Measurements from ENCODE around the gene CNTNAP2.
"Not testable (repeated sequence)": the region's sequence is repeated elsewhere in the genome, so short reads cannot be mapped to it uniquely, and the experiment has no call there.

CNTNAP2 gene

DNA sequence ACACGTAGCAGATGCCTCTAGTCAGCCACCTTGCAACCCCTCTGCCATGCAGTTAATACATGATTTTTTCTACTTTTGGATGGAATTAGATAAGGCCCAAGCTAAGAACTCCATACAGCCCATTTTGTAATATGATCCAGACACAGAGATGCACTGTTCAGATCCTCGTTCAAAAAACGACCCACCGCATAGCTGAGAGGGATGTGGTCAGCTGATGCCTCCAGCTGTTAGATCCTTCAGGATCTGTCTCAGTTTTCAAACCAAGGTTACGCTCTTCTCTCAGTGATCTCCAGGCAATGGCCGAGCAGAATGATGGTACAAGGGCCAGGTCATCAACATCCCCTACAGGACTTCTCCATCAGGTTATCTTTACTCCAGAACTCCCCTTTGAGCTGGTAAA is 1592.3 kb downstream of the CNTNAP2 start:
- no peak for DNase-seq

DNA sequence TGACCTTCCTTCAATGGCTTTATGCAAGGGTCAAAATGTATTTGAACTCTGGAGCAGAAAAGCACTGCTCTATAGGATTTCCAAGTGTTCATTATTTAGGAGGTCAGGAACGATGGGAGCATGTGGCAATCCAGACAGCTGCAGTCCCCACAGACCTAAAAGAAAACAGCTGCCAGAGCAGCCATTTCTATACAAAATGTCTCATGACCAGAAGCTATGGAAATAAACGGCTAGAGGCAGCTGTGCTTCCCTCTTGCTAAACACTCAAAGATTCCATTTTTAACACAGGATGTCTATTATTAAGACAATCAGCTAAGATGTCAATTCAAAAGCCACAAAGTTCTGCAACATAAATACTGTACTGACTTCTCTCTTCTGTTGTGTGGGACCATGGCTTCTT is 1594.8 kb downstream of the CNTNAP2 start:
- DNase-seq = no peak

DNA sequence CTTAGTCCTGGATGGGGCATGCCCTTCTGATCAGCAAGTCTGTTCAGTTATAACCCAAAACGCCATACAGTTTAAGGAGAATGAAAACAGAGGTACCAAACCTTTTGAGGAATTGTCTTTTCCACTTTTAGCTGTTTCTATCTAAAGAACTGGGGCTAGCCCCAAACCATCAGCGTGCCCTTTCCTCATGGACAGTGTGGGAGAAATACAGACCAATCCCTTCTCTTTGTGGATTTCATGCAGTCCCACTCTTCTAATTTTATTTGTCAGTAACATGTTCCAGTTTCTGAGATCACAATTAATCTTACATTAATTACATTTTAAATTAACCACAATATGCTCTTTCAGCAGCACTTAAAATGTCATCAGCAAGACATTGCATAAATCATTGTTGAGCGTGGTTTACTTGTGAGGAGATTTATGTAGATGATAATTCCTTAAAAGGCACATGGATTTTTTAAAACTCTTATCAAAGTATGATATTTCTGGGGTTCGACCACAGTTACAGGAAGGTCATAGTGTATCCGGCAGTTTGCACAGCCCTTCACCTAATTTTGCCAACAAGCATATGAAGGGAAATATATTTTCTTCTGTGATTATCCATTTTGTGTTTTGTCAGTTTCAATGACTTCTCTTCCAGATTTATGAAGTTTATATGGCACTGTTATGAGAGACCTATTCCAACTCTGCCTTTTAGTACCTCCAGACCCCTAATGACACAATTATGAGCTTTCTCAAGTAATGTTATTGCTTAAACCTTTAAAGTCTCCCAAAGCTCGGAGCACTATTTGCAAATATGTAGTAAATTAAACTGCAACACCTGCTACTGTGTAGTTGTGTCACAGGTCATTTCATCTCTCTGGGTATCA is 1605.6 kb downstream of the CNTNAP2 start:
- DNase-seq = no peak

DNA sequence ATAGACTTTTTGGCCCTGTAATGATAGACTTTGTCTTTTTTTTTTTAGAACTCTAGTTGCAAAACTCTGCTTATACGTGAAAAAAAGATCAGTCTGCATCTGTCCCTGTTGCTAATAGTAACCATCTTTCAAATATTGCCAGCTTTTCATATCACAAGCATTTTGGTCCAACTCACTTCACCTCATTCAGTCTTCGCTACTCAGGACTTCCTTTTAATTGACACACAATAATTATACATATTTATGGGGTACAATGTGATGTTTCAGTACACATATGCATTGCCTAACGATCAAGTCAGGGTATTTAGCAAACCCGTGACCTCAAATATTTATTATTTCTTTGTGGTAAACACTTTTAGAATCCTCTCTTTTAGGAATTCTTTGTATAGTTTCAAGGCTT is 1606.9 kb downstream of the CNTNAP2 start:
- DNase-seq = no peak

DNA sequence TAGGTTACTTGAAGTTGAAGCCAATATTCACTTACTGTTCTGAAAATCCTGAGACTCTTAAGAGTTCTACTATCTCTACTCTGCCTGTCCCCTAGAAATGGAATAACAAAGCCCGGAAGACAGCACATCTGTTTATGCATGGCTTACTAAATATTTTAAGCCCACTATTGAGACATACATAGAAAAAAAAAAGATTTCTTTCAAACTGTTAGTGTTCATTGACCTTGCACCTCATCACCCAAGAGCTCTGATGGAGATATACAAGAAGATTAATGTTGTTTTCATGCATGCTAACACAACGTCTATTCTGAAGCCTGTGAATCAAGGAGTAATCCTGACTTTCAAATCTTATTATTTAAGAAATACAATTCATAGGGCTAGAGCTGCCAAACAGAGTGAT is 1614.7 kb downstream of the CNTNAP2 start:
- DNase-seq = no peak

DNA sequence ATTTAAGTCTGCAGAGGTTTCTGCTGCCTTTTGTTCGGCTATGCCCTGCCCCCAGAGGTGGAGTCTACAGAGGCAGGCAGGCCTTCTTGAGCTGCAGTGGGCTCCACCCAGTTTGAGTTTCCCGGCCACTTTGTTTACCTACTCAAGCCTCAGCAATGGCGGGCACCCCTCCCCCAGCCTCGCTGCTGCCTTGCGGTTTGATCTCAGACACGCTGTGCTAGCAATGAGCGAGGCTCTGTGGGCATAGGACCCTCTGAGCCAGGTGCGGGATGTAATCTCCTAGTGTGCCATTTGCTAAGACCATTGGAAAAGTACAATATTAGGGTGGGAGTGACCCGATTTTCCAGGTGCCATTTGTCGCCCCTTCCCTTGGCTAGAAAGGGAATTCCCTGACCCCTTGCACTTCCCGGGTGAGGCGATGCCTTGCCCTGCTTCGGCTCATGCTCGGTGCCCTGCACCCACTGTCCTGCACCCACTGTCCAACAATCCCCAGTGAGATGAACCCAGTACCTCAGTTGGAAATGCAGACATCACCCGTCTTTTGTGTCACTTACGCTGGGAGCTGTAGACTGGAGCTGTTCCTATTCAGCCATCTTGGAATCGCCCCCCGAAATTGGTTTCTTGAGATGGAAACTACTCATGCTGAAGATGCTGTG is 1621.1 kb downstream of the CNTNAP2 start:
- not testable (repeated sequence) for DNase-seq

DNA sequence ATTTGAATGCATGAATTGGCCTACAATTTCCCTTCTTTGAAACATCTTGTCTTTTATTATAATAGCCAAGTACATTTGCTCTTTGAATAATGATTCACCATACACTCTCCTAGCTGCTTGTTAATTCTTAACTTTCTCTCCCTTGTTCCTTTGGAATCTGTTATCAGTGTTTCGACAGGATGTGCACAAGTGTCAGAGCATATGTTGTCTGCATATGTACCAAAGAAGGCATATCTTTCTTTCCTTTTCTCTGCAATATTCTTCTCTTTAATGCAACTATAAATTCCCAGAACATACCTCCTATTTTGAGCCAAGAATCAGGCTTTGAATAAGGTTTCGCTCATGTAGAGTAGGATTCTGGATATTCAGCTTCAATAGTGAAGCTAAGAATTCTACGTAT is 1625.7 kb downstream of the CNTNAP2 start:
- DNase-seq = no peak

DNA sequence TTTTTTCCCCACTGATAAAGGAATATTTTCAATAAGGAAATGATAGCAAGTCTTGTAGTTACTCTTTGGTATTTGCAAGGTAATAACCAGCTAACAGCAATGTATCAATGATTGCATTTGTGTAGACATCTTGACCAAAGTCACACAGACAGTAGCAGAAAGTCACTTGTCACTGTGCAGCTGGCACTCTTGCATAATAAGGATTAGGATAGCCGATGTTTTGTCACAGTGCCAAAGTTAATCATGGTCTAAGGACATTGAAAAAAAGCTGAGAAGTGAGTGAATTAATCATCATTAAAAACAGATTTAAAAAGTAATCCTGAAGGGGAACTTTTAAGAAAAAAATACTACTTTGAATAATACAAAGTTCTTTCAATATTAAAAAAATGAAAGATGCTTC is 1639.7 kb downstream of the CNTNAP2 start:
- DNase-seq = no peak

DNA sequence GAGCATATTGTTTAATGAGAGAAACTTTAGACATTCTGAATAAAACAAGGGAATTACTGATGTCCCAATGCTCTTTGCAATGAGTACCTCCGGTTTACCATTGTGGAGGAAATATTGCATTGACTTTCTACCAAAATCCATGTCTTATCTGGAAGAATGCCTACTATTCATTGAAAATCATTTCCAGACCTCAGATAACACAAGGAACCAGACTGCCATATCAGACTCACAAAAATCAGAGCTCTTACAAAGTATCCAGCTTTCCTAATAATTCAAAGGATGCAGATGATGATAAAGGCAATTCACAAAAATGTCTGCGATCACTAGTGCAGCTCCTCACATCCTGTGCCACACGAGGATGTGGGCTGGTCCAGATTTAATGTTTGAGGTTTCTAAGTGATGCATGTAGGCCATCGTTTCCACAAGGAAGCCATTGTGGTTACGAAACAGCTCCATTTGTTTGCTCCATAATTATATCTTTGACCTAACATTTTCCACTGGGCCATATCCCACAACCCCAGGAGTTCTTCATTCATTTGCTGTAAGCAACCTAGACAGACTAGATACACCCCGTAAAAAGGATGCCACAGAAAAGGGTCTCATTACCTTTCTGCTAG is 1642.8 kb downstream of the CNTNAP2 start:
- DNase-seq = no peak

DNA sequence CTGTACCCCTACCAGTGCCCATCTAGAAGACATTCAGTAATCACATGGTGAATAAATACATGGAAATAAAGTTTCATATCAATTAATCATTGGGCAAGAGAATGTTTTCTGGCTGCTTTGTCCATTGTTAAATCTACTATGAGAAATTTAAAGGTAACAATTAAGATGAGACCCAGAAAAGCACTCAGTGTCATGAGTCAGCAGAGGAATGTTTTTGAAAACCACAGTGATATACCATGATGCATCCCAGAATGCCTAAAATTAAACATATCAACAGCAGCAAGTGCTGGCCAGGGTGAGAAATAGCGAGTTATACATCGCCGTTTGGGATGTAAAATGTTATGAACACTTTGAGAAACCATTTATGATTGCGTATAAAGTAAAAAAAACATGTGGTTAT is 1648.7 kb downstream of the CNTNAP2 start:
- DNase-seq = no peak

DNA sequence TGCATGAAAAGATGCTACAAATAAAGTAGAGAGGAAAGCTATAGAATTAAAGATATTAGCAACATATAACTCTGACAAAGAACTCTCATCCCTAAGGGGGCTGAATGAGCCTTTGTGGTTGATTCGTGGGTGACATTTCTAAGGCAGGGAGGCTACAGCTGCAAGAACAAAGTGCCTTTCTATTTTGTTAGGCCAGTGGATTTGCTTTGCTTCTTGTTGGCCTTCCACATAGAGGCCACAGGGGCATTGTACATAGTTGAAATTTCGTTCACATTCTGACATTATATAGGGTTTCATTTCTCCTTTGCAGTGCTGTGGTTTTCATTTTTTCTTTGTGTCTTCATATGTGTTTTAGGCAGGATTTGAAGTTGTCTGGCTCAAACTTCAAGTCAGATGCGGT is 1654.7 kb downstream of the CNTNAP2 start:
- no peak for DNase-seq

DNA sequence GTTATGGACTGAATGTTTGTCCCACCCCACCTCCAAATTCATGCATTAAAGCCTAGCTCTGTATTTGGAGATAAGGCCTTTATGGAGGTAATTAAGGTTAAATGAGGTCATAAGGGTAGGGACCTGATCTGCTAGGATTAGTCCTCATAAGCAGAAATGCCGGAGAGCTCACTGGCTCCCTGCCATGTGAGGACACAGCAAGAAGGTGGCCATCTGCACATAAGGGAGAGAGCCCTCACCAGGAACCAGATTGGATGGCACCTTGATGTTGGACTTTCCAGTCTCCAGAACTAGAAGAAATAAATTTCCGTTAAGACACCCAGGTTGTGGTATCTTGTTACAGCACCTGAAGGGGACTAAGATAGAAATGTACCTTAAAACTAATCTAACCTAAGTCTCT is 1657.9 kb downstream of the CNTNAP2 start:
- no peak for DNase-seq

DNA sequence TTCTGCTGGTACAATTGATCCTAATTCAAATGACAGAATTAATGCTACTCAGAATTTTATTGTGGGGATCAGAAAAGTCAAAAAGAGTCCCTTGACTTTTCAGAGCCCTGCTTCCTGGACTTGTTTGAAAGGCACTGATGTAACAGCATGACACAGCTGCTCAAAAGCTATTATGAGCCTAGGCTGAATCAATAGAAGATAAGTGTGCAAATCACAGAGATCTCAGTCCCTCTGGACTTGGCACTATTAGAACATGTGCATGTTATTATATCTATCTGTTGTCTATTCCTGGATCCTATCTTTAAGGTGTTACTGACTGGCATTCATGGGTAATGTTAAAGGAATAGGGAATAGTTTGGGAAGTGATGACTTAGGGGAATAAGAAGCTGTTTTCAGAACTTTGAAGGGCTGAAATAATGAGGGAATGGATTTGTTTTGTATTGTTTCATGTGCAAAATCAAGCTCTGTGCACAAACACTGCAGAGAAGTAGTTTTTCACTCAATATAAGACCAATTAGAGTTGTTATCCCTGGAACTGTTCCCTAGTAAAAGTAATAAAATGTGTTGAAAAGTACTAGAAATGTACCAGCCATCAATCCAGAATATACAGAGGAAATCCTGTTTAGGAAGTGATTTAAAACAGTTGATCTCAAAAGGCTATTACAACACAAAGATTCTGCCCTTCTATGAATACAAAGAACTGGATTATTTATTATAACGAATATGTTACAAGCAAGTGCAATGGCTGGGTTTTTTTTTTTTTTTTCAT is 1659.1 kb downstream of the CNTNAP2 start:
- no peak for DNase-seq

DNA sequence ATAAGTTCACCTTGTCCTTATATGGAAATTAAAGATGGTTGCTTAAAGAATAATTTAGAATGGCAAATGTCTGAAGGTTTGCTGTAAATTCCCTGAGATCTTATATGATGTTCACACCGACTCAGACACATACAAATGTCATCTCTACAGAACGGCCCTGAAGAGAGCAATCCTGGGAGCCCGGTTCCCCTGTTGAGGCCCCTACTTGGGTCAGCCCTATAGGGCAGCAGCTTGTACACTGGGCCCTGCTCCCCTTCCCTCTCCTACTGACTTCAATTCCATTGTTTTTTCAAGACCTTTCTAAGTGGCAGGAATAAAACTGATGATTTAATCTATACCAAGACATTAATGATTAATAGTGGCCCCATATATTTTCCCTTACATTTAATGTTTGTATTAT is 1660.7 kb downstream of the CNTNAP2 start:
- DNase-seq = no peak

DNA sequence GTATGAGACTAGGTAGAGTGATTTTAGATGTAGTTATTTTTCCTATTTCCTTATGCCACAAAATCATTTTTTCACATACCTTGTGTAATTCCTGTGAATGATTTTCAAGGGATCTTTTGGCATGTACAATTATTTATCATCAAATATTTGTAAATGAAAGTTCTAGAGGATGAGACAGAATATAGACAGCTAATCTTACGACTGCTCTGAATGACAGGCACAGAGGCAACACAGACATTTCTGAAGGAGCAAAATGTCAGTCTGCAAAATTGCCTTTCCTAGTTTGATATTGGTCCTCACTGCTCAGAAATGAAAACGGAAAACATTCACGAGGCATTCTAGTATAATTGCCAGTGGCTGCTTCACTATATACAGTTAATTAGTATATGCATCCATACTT is 1663.3 kb downstream of the CNTNAP2 start:
- DNase-seq = no peak

DNA sequence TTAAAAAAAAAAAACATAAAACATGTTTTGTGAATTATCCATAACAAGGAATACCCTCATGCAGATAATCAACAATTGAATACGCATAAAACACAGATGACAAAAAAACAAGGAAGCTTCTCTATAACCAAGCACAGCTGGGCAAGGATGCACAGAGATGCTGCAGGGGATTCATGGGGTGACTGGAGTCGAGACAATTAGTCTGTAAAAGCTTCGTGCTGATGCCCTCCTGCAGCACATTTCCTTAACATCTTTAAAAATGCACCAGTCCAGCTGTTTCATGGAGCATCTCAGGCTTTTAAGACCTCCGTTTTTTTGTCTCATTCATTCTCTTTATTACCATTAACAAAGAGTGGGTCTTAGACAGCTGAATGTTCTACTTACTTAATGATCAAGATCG is 1680.0 kb downstream of the CNTNAP2 start:
- no peak for DNase-seq

DNA sequence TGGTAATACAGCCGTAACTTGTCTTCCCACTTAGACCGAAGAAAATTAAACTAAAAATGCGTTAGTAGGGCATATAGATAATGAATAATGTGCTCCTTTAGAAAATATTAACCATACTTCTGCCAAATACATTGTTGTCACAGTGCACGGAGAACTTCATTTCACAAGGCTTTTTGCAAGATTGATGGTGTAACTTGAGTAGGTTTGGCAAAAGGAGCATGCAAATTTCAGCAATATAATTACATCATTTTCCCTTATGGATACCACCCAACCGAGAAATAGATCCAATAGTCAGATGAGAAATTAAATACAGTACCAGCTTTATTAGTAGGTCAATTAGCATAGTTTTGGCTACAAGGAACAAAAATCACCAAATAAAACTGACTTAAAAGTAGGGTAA is 1681.4 kb downstream of the CNTNAP2 start:
- no peak for DNase-seq

DNA sequence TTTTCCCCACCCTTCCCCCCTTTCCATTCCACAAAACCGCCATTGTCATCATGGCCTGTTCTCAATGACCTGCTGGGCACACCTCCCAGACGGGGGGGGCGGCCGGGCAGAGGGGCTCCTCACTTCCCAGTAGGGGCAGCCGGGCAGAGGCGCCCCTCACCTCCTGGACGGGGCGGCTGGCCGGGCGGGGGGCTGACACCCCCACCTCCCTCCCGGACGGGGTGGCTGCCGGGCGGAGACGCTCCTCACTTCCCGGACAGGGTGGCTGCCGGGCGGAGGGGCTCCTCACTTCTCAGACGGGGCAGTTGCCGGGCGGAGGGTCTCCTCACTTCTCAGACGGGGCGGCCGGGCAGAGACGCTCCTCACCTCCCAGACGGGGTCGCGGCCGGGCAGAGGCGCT is 1685.2 kb downstream of the CNTNAP2 start:
- not testable (repeated sequence) for DNase-seq

DNA sequence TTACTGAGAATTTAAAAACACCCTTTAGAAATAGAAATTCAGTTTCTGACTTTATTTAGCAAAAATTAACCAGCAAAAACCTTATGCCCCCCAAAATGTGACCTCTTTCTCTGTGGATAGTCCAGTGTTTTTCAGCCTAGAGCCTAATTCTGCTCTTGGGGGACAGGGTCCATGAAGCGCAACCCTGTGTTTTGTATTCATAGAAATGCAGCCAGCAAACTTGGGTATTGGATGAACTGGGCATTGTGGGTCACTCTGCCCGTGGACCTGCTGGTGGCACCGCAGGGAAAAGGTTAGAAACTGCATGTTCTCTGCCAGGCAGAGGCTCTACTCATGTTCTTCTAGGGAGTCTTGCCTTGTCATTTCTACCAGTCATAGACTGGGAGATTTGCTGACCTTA is 1686.5 kb downstream of the CNTNAP2 start:
- no peak for DNase-seq

DNA sequence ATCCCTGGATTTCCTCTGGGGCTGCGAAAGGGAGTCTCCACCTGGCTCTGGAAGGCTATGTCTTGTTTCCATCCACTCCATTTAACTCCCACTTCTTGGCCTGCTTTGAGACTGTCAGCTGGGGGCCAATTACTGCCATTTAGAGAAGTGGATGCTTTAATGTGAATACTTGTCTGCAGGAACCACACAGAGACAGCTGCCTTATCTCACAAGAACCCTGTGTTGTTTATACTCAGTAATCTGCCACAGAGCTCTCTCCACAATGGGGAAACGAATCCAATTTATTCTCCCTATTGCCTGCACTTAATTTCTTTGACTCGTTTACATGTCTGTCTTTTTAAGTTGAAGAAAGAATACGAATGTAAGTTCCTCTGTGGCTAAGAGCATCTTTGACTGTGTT is 1687.0 kb downstream of the CNTNAP2 start:
- no peak for DNase-seq

DNA sequence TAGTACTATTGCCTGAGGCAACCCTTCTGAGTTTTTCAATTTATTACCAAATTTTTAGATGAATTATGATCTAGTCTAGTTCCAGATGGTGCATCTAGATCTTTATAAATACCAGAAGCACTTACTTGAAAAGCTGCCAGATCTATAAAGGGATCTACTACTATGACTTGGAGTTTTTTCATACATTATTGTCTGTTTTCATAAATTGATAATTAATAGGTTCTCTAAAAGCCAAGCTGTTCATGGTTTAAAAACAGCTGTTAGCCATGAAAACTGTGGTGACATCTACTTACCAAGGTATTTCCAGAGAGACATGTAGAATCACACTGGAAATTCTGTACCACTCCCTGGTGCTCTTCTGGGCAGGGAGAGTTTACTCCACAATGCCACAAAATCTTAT is 1687.4 kb downstream of the CNTNAP2 start:
- no peak for DNase-seq

DNA sequence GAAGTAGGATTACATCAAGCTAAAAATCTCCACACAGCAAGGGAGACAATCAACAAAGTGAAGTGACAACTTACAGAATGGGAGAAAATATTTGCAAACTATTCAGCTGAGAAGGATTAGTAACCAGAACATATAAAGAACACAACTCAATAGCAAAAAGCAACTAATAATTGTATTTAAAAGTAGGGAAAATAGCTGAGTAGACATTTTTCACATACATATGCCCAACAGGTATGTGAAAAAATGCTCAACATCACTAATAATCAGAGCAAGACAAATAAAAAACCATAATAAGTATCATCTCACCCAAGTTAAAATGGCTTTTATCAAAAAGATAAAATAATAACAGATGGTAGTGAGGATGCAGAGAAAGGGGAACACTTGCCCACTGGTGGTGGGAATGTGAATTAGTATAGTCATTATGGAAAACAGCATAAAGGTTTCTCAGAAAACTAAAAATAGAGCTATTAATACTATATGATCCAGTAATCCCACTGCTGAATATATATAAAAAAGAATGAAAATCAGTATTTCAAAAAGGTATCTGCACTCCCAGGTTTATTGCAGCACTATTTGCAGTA is 1689.5 kb downstream of the CNTNAP2 start:
- DNase-seq = no peak

DNA sequence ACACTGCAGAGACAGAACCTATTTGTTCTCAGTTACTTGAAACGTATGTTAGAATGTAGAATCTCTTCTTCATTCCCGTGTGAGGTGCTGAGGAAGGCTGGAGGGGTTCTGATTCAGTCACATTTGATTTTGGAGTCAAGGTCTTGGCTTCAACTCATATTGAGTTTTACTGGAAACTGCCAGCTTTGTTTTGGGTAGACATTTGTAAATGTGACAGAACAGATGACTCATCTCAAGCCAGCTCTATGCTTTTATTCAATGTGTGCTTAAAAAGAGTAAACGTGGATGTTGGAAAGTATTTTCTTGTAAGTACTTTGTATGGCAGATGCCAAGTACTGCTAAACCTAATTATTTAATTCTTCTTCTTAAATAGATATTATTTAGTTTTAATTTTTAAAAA is 1693.2 kb downstream of the CNTNAP2 start:
- no peak for DNase-seq

Data from right forelimb (tissue), 1 donor.